G401 (cell line): ENCODE data around the gene ALK. TPM values are rescaled to one million over a fixed set of nuclear protein-coding genes. Genes with fewer than 3 reads are reported as not detected.

Experiments
- DNase-seq: peaks from one replicate; pipeline ENCODE4 v3.0.0-alpha.2; 2015; ENCODE audit warnings: low spot score
- in situ Hi-C: cut with HindIII; loops from 2 replicates; pipeline ENCODE4 v1.10.0; 2016; ENCODE audit warnings: low sequenced_read_pairs, mixed read lengths
- total RNA-seq: library from RNA; depleted of rRNA; stranded (reverse); fragments of >200 nt; shearing (Covaris generic); gene quantifications from 2 replicates; pipeline ENCODE4 v1.2.3, GENCODE V29; 2014

ALK gene
- total RNA-seq, 1 experiment from 2014 or later = not detected

- no peak for DNase-seq
- in situ Hi-C loops = no loop called here
These were observed 718.4 kb downstream of the ALK start for GRCh38 chr2:29202819-29203495.

- DNase-seq = no peak
- in situ Hi-C loops = no loop called here
These were observed 719.4 kb downstream of the ALK start for GRCh38 chr2:29201979-29202378.

- DNase-seq = peak; percentile 49
- in situ Hi-C loops = no loop called here
These were observed 724.3 kb downstream of the ALK start for GRCh38 chr2:29196792-29197788.

- DNase-seq = no peak
- in situ Hi-C loops = no loop called here
These were observed 725.6 kb downstream of the ALK start for GRCh38 chr2:29195796-29196195.

- no peak for DNase-seq
- in situ Hi-C loops = no loop called here
These were observed 727.7 kb downstream of the ALK start for GRCh38 chr2:29193681-29194080.

DNA sequence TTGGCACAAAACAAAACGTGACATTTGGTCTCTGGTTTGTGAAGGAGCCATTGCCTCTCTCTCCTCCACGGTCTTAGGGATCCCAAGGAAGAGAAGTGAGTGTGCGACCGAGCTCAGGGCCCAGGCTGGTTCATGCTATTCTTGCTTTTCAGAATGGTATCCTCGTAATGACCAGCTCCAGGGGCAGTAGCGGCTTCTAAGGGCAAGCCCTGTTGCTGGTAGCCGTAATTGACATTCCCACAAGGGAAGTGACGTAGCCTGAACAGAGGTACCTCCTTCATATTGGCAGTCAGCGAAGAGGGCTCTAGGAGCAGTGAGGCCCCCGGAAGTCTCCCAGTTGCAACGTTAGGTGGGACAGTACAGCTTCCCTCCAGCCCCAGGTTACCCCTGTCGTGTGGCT, 728.3 kb downstream of the ALK start:
- no peak for DNase-seq
- in situ Hi-C loops = no loop called here

GRCh38 chr2:29192526-29192925, 728.9 kb downstream of the ALK start:
- DNase-seq = no peak
- in situ Hi-C loops = no loop called here

- in situ Hi-C loops = no loop called here
- DNase-seq = no peak
These were observed 729.6 kb downstream of the ALK start for GRCh38 chr2:29191817-29192216.

DNA sequence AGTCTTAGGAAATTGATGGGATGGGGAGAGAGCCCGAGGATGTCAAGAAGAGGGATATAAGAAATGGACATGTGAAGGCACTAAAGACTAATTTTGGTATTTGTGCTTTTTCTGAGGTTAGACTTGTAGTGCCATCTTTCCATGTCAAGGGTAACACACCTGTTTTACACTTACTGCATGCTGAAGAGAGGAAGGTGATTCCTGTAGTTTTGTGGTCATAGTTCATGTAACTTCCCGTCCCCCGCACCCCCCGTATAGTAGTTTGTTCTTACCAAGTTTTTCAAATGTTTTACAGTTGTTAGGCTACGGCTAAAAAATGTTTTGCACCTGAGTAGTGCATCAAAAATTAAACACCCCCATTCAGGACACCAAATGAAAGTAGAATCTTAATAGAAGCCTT, 732.3 kb downstream of the ALK start:
- no peak for DNase-seq
- in situ Hi-C loops = no loop called here

DNA sequence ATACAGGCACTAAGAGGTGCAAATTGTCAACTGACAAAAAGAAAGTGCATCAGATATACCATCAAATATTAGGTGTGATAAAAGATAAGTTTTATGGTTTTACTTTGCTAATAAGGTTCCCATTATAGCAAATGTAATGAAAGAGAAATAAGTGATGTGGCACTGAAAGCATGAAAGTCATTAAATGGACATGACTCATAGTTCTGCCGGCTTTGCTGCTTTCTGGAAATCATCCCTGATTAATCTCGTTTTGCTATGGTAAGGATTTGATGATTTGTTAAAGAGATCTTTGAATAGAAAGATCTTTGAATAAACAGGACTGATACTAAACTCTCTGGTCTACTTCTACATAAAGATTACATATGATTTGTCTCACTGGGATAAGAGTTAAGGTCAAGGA, 733.5 kb downstream of the ALK start:
- in situ Hi-C loops = no loop called here
- DNase-seq = no peak

GRCh38 chr2:29186817-29187216, 734.6 kb downstream of the ALK start:
- in situ Hi-C loops = no loop called here
- DNase-seq = no peak

- in situ Hi-C loops = no loop called here
- DNase-seq = no peak
These were observed 736.9 kb downstream of the ALK start for GRCh38 chr2:29184531-29184930.

DNA sequence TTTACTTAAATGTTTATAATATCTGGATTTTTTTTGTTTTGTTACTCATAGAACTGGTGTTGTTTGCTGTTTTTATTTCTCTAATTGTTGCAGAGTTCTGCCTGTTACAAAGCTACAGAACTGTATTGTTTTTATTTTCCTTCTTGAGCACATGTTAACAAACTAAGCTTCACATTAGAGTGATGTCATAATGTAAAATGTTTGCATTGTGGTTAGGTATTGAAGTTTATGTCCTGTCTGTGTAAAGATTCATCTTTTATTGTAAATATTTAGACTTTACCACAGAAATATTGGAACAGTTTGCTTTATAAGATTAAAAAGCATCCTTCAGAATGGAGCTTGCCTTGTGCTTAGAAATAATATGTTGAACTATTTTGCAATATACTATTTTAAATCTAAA, 738.5 kb downstream of the ALK start:
- in situ Hi-C loops = no loop called here
- DNase-seq = no peak

- DNase-seq = no peak
- in situ Hi-C loops = no loop called here
These were observed 739.1 kb downstream of the ALK start for GRCh38 chr2:29182334-29182733.

DNA sequence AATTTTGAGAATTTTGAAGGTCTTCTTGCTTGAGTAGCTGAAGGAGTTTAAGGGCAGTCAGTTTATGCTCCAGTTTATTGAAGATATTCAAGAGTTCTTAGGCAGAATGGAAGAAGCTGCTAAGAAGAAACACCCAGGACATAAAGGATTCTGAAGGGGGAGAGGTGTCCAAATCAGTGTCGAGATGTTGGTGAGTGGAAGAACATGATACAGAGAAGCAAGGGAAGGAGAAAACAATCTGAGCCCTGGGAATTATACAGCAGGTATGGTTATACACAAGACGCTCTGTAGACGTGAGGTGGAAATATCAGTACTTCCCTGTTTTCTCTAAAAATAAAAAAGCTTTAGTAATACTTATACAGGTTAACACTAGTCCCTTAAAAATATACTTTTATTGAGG, 746.0 kb downstream of the ALK start:
- DNase-seq = no peak
- in situ Hi-C loops = no loop called here

DNA sequence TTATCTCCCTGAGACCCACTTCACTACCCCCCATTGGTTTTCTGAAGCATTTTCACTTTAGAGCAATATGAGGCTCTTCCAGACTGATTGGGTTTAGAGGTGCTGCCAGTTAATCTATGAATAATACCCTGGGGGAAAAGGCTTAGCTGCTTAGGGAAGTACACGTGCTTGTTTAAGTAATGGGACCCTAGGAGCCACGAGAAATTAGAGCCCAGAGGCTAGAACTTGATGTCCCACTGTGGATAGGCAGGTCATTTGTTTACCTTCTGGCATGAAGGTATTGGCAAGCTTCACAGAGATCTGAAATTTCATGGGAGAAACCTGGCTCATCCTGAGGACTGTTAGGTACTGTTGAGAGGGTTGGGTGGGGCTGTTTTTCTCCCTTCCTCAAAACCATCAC, 746.4 kb downstream of the ALK start:
- in situ Hi-C loops = no loop called here
- no peak for DNase-seq

- in situ Hi-C loops = no loop called here
- DNase-seq = no peak
These were observed 754.9 kb downstream of the ALK start for GRCh38 chr2:29166242-29167039.

DNA sequence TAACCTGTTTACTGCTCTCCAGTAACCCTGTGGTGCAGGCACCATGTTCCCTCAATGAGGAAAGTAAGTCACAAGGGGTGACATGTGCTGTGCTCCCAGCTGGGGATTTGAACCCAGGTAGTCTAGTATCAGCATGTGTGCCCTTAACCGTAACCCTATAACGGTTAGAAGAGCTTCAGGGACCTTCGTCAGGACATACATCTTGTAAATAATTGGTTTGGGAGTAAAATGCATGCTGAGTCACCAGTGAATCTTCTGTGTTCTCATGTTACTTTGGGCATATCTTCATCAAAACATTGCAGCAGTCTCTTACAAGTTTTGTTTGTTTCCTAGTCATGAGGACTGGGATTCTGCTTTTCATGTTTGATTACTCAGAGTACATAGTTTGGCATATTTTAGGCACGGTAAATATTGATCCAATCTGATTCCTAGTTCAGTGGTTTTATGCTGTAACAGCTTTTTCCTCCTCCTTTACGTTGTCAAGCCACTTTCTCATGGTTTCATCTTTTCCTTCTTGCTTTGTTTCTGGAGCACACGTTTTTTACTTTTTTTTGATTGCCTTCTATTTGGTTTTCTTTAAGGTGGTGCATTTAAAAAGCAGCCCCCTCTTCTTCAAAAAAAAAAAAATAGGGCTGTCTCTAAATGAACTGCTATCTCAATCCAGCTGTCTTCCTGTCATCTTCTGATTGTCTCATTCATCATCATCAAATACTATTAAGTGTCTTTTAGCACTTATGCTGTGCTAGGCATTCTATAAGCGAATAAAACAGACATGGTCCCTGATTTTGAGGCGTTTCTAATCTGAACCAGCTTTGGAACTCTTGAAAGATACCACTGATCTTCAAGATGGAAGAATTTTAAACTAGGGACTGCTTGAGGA, 755.8 kb downstream of the ALK start:
- no peak for DNase-seq
- in situ Hi-C loops = no loop called here
